ENCODE data around the gene ETS1.

Gene ETS1

GRCh38 chr11:128586689-128587088 lies 669 bp downstream of the ETS1 start:
- Histone ChIP-seq H3K9me2 (ENCODE audit: low read depth, low read length) (no peaks in the 10 kb centered on the region), H3K9ac (ENCODE audit: low read length) (no peak overlapping the region), H4K20me1 (ENCODE audit: insufficient read depth, low read length) (no peaks in the 10 kb centered on the region), H3K27ac (ENCODE audit: low read depth, low read length, poor library complexity, severe bottlenecking) (no peak overlapping the region), H3K36me3 (ENCODE audit: insufficient read depth, low read length) (no peaks in the 10 kb centered on the region), H3K4me3 (ENCODE audit: low read depth, low read length, poor library complexity, severe bottlenecking) (no peak overlapping the region), H3K4me1 (ENCODE audit: insufficient read depth, low read length, severe bottlenecking) (no peaks in the 10 kb centered on the region), H3K9me3 (ENCODE audit: low read length) (no peaks in the 10 kb centered on the region), H2AFZ (ENCODE audit: low read length) (no peak overlapping the region), H3K27me3 (ENCODE audit: insufficient read depth, low read length) (no peaks in the 10 kb centered on the region), H3K79me2 (ENCODE audit: insufficient read depth, low read length) (no peaks in the 10 kb centered on the region), H3K4me2 (ENCODE audit: low read length) (no peak overlapping the region), H3F3A (ENCODE audit: insufficient read depth, low read length) (no peaks in the 10 kb centered on the region)
- TF ChIP-seq EZH2 (IDR thresholded peaks at IDR 0.05; ENCODE audit: borderline replicate concordance, low read length) (no peak), CTCF (IDR thresholded peaks at IDR 0.05; ENCODE audit: low read length) (no peak)

GRCh38 chr11:128585498-128586238 lies 1.7 kb downstream of the ETS1 start:
- no peak for TF ChIP-seq CTCF (IDR thresholded peaks at IDR 0.05; ENCODE audit: low read length)
- no peak for TF ChIP-seq EZH2 (IDR thresholded peaks at IDR 0.05; ENCODE audit: borderline replicate concordance, low read length)
- no peak overlapping the region for H3K4me2 ChIP-seq (ENCODE audit: low read length)
- no peak overlapping the region for H3K27ac ChIP-seq (ENCODE audit: low read depth, low read length, poor library complexity, severe bottlenecking)
- H3K79me2 ChIP-seq (ENCODE audit: insufficient read depth, low read length): no peaks in the 10 kb centered on the region
- no peak overlapping the region for H3K9ac ChIP-seq (ENCODE audit: low read length)
- H3K27me3 ChIP-seq (ENCODE audit: insufficient read depth, low read length): no peaks in the 10 kb centered on the region
- H3K4me3 ChIP-seq (ENCODE audit: low read depth, low read length, poor library complexity, severe bottlenecking): no peak overlapping the region
- no peaks in the 10 kb centered on the region for H3F3A ChIP-seq (ENCODE audit: insufficient read depth, low read length)
- H3K36me3 ChIP-seq (ENCODE audit: insufficient read depth, low read length): no peaks in the 10 kb centered on the region
- no peaks in the 10 kb centered on the region for H3K9me3 ChIP-seq (ENCODE audit: low read length)
- H4K20me1 ChIP-seq (ENCODE audit: insufficient read depth, low read length): no peaks in the 10 kb centered on the region
- no peaks in the 10 kb centered on the region for H3K9me2 ChIP-seq (ENCODE audit: low read depth, low read length)
- no peak overlapping the region for H2AFZ ChIP-seq (ENCODE audit: low read length)
- no peaks in the 10 kb centered on the region for H3K4me1 ChIP-seq (ENCODE audit: insufficient read depth, low read length, severe bottlenecking)

GRCh38 chr11:128584253-128584652 lies 3.1 kb downstream of the ETS1 start:
- no peaks in the 10 kb centered on the region for H3K4me1 ChIP-seq (ENCODE audit: insufficient read depth, low read length, severe bottlenecking)
- no peak overlapping the region for H3K4me2 ChIP-seq (ENCODE audit: low read length)
- H3K27ac ChIP-seq (ENCODE audit: low read depth, low read length, poor library complexity, severe bottlenecking): no peak overlapping the region

More at GRCh38 chr11:128584253-128584652, 3.1 kb downstream of the ETS1 start:
- Histone ChIP-seq H4K20me1 (ENCODE audit: insufficient read depth, low read length) (no peaks in the 10 kb centered on the region), H3K4me3 (ENCODE audit: low read depth, low read length, poor library complexity, severe bottlenecking) (no peak overlapping the region), H3K36me3 (ENCODE audit: insufficient read depth, low read length) (no peaks in the 10 kb centered on the region), H3K27me3 (ENCODE audit: insufficient read depth, low read length) (no peaks in the 10 kb centered on the region), H2AFZ (ENCODE audit: low read length) (no peak overlapping the region), H3K9me2 (ENCODE audit: low read depth, low read length) (no peaks in the 10 kb centered on the region), H3K9ac (ENCODE audit: low read length) (no peak overlapping the region), H3K9me3 (ENCODE audit: low read length) (no peaks in the 10 kb centered on the region), H3F3A (ENCODE audit: insufficient read depth, low read length) (no peaks in the 10 kb centered on the region), H3K79me2 (ENCODE audit: insufficient read depth, low read length) (no peaks in the 10 kb centered on the region)
- TF ChIP-seq CTCF (IDR thresholded peaks at IDR 0.05; ENCODE audit: low read length) (no peak), EZH2 (IDR thresholded peaks at IDR 0.05; ENCODE audit: borderline replicate concordance, low read length) (no peak)

All from OCI-LY1 (cell line).